ENCODE measurements around the gene CLIC5.

Gene CLIC5

DNA sequence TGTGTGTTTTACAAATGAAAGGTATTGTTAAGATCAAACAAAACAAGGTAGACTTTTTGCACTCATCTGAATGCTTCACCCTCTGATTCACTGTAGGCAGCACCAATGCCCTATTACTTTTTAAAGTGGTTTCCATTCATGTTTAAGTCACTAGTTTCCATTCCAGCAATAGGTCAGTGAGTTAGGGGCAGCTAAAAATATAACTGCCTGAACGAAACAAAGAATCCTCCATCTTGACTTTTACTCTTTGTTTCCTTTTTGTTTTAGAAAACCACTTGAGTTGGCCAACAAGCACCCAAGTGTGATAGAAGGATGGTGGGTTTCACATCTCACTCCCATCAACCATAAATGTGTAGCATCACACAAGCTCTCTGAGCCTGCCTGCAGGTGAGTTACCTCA, 25.5 kb downstream of the CLIC5 start:
- FAIRE-seq: no peak

DNA sequence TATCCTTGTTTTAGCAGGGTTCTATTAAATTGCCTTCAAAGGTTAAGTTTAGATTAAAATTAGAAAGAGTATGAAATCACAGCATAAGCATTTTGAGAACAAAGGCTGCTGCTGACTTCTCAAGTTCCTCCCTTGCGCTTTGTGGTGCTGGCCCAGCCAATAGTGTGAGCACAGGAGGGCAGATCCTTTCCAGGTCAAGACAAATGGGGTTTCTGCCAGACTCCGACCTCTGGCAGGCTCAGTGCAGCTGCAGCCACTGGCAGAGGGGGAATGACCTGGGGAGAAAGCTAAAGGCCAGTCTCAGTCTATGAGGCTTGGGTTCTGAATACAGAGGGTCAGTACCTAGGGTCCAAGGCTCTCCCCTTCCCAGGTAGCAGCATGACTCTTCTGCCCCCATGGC, 27.0 kb downstream of the CLIC5 start:
- FAIRE-seq: no peak

DNA sequence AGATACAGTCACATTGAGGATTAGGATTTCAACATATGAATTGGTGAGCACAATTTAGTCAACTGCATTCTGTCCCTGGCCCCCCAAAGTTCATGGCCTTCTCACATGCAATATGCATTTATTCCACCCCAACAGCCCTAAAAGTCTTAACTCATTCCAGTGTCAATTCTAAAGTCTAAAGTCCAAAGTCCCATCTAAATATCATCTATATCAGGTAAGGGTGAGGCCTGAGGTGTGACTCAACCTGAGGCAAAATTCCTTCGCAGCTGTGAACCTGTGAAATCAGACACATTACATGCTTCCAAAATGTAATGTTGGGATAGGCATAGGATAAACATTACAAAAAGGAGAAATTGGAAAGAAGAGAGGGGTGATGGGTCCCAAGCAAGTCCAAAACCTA, 27.8 kb downstream of the CLIC5 start:
- no peak for FAIRE-seq

DNA sequence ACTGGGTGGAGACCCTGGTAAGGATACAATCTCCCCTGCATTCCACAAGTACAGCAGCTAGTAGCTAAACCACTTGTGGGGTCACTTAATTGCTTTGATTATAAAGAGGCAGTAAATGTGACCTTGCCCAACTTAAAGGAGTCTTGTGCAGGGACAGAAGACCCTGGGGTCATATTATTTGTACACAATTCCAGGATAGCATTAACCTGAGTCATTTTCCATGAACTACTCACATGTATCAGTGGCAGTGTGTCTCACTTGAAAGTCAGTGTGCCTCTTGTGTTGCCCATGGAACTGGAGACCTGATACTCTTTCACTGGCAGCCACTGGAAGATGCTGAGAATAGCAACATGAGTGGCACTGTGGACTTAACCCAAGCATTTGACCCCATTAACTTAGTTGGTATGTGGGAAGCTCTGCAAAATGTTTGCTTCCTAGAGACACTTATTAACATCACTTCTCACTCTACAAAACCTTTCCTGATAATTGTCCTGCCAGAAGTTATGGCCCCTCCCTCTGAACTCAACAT, 28.9 kb downstream of the CLIC5 start:
- no peak for FAIRE-seq

DNA sequence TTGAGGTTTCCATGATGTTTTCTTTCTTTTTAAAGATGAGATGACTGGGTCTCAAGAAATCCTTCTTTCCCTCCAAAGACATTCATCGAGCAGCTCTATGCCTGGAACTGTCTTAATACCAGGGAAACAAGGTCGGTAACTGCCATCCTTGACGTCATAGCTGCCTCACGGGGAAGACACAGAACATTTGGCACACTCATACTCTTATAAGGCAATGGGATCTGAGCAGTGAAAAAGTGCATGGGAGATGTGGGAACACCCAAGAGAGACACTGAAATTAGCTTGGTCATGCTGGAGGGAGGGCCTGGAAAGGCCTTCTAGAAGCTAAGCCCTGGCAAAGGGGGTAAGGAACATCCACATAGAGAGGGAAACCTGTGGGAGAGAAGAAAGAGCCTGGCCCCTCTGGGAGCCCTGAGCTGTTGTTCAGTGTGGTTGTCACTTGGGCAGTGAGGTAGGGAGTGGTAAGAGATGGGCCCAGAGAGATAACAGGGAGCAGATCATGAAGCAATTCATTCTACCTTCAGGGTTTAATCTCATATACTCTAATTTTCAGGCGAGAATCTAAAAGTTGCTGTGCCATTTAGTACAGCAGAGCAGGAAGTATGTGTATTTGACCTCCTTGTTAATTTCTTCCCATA, 30.8 kb downstream of the CLIC5 start:
- FAIRE-seq: no peak

DNA sequence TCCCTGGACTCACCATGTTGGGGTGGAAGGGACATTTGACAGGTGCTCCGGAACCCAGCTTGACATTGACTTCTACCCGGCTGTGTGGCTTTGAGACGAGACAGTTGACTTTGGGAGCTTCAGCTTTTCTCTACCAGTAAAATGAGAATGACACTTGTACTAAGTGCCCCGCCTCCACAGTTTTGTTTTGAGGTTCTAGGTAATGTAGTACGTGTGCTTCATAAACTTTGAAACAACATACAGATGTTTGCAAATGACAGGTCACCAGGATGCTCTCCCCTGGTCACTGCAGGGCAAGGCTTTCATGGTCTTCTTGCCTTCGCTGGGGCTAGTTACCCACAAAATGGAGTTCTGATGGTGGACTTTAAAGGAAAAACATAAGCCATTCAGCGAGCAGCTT, 31.3 kb downstream of the CLIC5 start:
- FAIRE-seq: no peak

DNA sequence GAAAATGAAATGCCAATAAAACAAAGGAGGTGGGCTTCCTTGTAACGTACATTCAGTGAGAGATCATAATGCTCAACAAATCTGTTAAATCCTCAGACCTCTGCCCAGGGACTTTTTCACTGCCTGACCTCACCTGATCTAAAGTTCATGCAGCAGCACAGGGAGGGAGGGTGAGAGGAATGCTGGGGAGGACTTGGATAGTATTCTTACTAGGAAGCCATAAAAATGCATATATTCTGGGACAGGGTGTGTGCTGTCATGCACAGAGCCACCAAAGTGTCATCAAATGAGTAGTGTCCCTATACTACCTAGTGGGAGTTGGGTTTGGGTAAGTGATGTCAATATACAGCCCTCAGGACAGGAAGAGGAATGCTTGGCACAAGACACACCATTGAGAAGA, 32.6 kb downstream of the CLIC5 start:
- no peak for FAIRE-seq

DNA sequence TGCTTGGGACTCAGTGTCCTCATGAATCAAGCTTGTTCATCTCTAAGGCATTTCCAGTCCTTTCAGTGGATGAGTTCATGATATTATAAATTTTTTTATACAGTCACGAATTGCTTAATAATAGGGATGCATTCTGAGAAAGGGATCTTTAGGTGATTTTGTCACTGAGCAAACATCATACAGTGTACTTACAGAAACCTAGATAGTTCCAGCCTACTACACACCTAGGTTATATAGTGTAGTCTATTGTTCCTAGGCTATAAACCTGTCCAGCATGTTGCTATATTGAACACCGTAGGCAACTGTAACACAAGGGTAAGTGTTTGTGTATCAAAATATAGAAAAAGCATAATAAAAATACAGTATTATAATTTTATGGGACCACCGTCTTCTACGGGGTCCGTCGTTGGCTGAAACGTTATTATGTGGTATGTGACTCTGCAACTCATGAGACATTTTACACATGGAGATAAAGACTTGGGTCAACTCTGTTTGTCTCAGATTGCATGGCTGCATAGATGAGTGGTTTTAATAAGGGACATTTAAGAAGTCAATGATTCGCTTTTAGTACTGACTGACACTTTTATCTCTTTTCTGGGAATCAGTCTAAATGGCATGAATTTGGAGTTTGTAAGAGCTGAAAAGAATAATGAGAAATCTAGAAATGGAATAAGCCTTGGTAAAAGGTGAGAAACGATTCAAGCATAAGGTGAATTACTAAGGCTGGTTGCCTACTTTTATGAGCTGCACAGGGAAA, 33.2 kb downstream of the CLIC5 start:
- no peak for FAIRE-seq

DNA sequence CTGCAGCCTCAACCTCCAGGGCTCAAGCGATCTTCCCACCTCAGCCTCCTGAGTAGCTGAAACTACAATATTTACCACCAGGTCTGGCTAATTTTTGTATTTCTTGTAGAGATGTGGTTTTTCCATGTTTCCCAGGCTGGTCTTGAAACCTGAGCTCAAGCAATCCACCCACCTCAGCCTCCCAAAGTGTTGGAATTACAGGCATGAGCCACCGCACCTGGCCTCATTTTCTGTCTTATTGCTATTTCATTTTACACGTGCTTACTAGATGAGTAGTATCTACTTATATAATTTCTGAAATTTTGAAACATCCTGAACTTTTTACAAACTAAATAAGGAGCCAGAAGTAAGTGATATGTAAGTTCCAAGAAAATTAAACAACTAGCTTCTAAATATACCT, 34.6 kb downstream of the CLIC5 start:
- no peak for FAIRE-seq

DNA sequence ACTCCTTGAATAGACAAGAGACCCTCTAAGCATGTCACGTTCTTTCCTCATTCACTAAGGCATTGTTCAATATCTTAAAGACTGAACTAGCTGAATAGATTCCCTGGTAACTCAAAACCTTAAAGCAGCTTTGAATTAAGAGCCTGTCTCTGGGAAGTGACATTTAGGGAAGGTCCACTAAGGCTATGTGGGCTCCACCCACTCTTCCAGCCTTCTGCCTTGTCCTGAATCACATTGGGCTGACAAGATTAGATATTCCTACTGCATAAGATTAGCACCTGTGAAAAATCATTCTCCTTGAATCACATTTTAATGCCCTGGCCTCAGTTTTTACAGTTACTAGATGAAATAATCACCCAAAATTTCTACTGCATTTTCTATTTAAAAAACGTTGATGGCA, 36.3 kb downstream of the CLIC5 start:
- FAIRE-seq: no peak

DNA sequence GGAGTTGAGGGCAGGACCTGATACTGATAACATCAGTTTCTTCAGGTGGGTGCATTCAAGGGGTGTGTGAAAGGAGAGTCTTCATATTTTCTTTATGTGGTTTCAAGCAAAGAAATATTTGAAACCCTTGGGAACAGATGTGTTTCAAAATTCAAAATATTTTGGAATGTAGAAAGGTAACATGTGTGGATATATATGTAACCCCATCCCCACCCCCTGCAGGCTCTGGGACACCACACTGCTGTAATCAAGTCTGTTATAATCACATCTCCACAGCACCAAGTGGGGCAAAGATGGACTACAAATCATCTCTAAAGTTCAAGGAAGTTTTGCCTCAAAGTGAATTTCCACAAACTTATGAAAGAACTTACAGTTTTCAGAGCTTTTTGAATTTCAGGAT, 41.1 kb downstream of the CLIC5 start:
- no peak for FAIRE-seq

DNA sequence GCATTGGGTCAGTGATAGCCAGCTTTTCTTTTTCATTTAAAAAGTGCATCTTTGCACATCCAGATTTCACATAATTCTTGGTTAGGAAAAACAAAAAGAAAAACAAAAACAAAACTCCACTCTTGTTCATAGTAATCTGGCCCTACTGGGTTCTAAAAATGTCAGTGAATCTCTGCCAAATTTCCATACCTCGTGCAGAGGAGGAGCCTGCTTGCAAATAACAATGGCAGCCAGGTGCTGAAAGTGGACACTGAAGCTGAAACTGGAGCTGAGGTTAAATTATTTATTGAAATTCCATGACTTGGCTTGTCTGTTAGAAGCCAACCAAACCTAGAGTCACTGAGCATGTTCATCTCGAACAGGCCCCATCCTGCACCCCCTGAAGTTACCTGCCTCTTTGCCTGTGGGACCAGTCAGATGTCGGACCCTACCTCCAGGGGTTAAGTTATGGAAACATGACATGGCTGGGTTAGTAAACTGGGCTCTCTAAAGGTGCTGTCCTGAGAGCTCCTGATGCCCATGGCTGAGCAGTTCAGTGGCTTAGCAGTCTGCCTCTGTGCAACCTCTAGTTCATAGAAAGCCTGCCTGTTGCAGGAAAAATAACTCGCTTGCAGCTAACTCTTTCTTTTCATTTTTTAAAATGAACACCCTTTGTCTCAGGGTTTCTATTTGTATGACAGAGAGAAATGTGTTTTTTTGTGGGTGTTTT, 42.7 kb downstream of the CLIC5 start:
- FAIRE-seq: no peak

DNA sequence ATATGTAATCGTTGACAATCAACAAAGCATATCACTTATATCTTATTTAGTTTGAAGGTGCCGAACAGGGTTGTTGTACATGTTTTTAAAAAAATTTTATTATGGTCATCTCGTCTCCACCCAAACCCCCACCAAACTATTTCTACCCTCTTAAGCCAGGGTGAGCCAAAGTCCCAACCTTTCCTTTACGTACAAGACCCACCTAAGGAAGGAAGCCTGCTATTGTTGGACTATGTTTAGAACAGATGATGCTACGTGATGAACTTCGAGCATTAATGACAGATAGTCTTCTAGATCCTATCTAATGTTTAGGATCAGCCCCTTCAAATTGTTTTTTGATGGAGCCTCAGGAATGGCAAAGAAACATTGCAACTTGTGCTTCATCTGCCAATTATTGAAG, 44.4 kb downstream of the CLIC5 start:
- FAIRE-seq: no peak

DNA sequence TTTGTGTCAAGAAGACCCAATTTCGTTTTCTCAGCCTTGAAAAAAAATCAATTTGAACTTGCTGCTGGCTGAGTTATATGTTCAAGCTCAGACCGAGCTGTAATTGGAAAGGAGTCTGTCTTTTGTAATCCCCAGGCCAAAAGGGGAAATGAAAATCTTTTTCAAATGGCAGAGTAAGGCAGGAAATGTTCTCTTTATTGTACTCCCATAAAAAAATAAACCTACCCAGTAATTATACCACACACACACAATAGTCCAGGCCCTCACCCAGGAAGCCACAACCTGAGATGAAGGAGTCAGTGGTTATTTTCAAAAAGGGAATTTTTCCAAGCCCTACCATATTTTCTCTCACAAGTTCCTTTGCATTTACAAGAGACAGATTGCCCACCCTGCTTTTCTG, 45.3 kb downstream of the CLIC5 start:
- no peak for FAIRE-seq

DNA sequence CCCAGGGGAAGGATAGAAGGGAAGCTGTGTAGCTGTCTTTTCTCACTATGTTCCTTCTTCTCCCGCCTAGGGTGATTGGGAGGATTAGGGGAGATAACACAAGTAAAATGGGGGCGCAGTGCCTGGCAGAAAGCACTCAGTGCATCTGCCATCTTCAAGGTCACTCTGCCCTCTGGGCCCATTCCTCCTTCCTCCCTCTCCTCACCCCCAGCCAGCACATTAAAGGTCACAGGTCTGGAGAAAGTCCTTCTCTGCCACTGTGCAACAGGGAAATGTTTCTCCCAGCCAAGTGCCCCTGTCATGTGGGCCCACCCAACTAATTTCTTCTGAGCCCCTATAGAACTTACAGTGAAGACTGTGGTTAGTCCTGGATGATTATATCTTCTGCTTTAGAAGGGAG, 45.8 kb downstream of the CLIC5 start:
- no peak for FAIRE-seq

DNA sequence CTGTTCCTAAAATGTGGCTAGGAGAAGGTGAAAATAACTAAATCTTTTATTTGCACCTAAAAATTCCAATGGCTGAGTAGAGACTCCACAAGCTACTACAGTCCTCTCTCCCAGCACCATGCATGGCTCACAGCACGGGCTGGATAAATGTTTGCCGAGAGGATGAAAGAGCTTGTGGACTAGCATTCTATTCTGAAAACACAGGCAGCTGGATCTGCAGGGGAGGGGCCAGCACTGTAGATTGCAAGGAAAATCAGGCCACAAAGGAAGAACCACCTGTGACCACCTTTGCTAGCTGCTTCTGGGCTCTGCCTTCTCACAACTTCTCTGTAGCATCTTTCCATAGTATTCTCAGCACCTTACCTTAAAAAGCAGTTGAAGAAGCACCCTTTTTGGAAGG, 46.6 kb downstream of the CLIC5 start:
- FAIRE-seq: no peak

DNA sequence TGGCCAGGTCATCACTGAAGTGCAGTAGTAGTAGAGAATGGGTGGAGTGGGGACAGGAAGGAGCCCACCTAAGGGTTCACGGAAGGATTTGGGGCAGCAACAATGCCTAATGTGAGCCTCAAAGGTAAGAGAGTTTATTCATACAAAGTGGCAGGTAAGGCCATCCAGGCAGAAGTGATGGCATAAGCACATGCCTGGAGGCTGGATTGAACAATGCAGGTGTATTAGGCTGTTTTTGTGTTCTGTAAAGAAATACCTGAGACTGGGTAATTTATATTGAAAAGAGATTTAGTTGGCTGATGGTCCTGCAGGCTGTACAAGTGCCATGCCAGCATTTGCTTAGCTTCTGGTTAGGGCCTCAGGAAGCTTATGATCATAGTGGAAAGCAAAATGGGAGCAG, 48.3 kb downstream of the CLIC5 start:
- no peak for FAIRE-seq

DNA sequence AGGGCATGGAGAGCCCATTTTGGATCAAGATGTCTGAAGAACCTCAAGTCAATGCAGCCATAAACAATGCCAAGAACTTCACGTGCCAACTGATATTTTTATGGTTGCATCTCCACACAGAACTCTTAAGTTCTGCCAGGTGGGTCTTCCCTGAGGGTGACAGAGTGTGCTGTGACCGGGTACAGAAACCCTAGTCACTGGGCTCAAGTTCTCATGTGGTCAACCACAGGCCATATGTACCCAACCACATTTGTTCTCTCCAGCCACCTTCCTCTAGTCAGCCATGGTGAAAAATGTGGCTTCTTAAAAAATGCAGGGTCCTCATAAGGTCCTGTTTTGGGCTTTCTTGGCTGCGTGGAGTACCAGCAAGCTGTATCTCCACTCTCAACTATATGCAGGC, 48.9 kb downstream of the CLIC5 start:
- no peak for FAIRE-seq

DNA sequence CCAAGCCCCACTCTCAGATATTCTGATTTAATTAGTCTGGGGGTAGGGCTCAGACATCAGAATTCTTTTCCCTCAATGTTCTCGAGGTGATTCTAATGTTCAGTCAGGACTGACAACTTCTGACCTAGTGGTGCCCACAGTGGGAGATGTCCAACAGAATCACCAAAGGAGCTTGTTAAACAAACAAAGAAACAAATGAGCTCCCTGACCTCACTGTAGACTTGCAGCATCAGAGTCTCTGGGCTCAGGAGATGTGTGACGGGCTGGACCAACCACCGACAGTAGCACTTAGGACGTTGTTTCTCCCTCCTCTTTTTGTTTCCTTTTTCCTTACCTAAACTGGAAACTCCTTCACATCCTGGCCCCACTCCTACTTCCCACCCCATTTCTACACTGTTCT, 49.3 kb downstream of the CLIC5 start:
- FAIRE-seq: no peak

DNA sequence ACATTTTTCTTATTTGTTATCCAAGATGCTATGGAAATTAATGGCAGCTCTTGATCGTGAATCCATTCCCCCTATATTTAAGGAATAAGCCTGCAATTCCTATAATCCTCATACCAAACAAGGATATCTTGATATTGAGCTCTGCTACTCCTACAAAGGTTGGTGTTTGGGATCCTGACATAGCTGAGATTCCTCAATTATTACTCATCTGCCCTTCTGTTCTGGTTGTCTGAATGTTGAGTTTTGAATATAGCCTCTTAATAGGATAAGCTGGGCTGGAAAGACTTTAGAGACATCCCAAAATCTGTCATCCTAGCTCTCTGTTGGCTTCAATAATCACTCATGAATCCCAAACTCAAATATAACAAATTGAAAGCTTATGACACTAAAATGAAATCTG, 49.9 kb downstream of the CLIC5 start:
- FAIRE-seq: no peak

DNA sequence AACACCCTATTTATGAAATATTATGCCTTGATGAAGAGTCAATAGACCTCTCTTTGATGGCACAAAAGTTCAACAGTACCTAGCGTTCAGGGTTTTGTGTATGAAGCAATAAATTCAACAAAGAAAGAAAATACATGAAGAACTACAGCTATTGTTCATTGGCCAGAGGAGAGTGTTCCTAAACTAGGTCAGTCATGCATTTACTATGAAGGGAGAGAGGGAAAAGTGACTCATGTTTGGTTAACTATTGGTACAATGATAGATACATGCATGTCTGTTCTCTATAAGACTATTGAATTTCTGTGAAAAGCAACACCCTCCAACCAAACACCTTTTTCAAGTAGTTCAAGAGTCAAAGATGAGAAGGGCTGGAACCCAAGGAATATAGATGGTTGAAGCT, 50.7 kb downstream of the CLIC5 start:
- no peak for FAIRE-seq

DNA sequence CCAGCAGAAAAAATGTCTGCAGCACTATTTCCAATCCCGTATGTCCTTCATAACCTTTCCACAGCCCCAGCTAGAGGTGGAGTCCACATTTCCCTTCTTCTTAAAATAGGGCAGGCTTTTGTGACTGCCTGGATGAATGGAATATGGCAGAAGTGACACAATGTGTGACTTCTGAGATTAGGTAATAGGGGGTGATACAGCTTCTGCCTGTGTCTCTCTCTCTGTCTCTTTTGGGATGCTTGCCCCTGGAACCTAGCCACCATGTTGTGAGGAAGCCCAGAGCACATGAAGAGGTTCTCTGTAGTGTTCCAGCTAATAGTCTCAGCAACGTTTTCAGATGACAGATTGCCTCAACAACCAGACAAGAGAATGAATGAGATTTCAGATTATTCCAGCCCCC, 51.4 kb downstream of the CLIC5 start:
- no peak for FAIRE-seq

DNA sequence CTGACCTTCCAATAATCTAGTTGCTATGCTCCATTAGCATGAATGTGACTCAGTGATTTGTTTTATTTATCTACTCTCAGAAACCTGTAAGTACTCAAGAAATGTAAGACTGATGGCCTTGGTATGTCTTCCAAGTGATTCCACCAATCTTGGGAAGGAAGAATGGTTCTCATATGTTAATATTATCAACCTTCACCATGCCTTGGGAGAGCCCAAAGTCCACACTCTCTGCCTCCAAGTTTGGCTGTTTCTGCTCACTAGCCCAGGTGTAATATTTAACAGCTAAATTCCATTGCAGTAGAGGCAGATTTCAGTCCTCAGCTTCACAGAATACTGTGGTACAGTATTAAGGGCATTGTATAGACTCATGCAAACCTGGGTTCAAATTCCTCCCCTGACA, 51.8 kb downstream of the CLIC5 start:
- no peak for FAIRE-seq

DNA sequence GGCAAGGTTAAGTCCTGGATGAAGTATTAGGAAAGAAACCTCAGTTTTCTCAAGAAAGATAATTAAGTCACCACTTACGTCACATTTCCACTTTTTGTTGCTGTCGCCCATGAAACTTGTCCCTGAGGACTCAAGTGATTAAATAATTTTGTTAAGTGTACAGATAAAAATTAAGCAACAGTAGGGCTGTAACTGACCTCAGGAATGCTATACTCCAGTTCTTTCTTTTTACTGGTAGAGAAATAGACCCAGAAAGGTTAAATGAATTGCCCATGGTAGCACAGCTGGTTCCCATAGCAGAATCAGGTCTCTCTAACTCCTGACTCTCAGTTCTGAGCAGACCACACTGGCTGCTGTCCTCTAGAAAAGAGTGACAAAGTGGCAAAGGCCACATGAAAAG, 54.5 kb downstream of the CLIC5 start:
- FAIRE-seq: no peak

All from TTC549 (cell line).